Measurements from ENCODE around the gene PTPN11. TPM values are rescaled to one million over a fixed set of nuclear protein-coding genes. Genes with fewer than 3 reads are reported as not detected.

Gene PTPN11
- polyA plus RNA-seq, 1 of the 3 experiments (the other 2 are of a cell fraction): 48.3 TPM

GRCh38 chr12:112386726-112387125, 32.0 kb upstream of the PTPN11 start:
- Histone ChIP-seq H3K9ac (no peak overlapping the region), H2AFZ (ENCODE audit: low read depth) (peak overlapping the region; percentile 91)

More at GRCh38 chr12:112386726-112387125, 32.0 kb upstream of the PTPN11 start:
- no peak for DNase-seq
- Histone ChIP-seq H3K27ac (ENCODE audit: low read depth in 2 of 2, low read length in 1 of 2) (no peak overlapping the region; a peak in 1 of 4 replicates), H3K4me1 (ENCODE audit: control insufficient read depth in 1 of 2, insufficient read depth in 2 of 2, low read depth in 1 of 2, low read length in 1 of 2) (no peaks in the 10 kb centered on the region; a peak in 1 of 4 replicates), H3F3A (replicated peaks; ENCODE audit: insufficient read depth) (no peaks in the 10 kb centered on the region), H3K9me2 (no peaks in the 10 kb centered on the region), H3K4me2 (no peak overlapping the region), H3K9me3 (no peaks in the 10 kb centered on the region), H3K27me3 (ENCODE audit: insufficient read depth) (no peaks in the 10 kb centered on the region), H4K20me1 (ENCODE audit: insufficient read depth) (no peaks in the 10 kb centered on the region), H3K36me3 (replicated peaks in 1 of 2; ENCODE audit: control insufficient read depth in 1 of 2, insufficient read depth in 2 of 2, low read length in 1 of 2) (no peaks in the 10 kb centered on the region), H3K4me3 (ENCODE audit: low read depth in 2 of 2, low read length in 1 of 2) (no peak overlapping the region), H3K79me2 (ENCODE audit: insufficient read depth) (peaks cover 4% of the 10 kb centered on the region; the same call in 1 of the 2 replicates)
- POLR2A ChIA-PET: interaction anchor here (0.6 to 2.0 kb wide), 2 partner anchors 86 to 189 kb away, joined by 3 to 7 read pairs; no protein-coding TSS in a partner anchor
- TF ChIP-seq TCF12 (IDR thresholded peaks at IDR 0.05) (no peak), ELF1 (IDR thresholded peaks at IDR 0.05) (no peak), YY1 (IDR thresholded peaks at IDR 0.05; ENCODE audit: low read depth) (no peak), SMC3 (IDR thresholded peaks at IDR 0.05; ENCODE audit: low read depth, low read length) (no peak), USF1 (IDR thresholded peaks at IDR 0.05; ENCODE audit: borderline replicate concordance, low read depth) (no peak), ZBTB33 (IDR thresholded peaks at IDR 0.05; ENCODE audit: borderline replicate concordance, low read depth) (no peak), MAX (IDR thresholded peaks at IDR 0.05; ENCODE audit: low read depth) (no peak), IRF3 (IDR thresholded peaks at IDR 0.05; ENCODE audit: low read depth, low read length) (no peak), FOSL2 (IDR thresholded peaks at IDR 0.05; ENCODE audit: borderline replicate concordance, low read depth) (no peak), PBX3 (IDR thresholded peaks at IDR 0.05) (no peak), GABPA (IDR thresholded peaks at IDR 0.05; ENCODE audit: low read depth) (no peak), RCOR1 (IDR thresholded peaks at IDR 0.05; ENCODE audit: low read length) (no peak), FOXJ3 (CRISPR knock-in tag; IDR thresholded peaks at IDR 0.05) (no peak), POLR2AphosphoS5 (IDR thresholded peaks at IDR 0.05; ENCODE audit: low read depth, low read length) (no peak), CTCF (IDR thresholded peaks at IDR 0.05) (no peak), SIN3A (IDR thresholded peaks at IDR 0.05; ENCODE audit: borderline replicate concordance, low read depth, low read length) (no peak), RXRA (IDR thresholded peaks at IDR 0.05; ENCODE audit: borderline replicate concordance, low read depth) (no peak), RAD21 (IDR thresholded peaks at IDR 0.05; ENCODE audit: low read length) (no peak), CHD2 (IDR thresholded peaks at IDR 0.05; ENCODE audit: low read length, partially characterized antibody) (no peak)
- 94% methylated on average over 3 of the region's 3 CpGs for WGBS (ENCODE audit: low lambda C conversion rate)
- CTCF ChIA-PET: interaction anchor here (0.8 to 2.4 kb wide), 40 partner anchors 8 to 544 kb away, joined by 3 to 82 read pairs (median 4); partner anchors contain the start of genes ERP29, MAPKAPK5 and TMEM116

All from SK-N-SH (cell line).